Tibial nerve (tissue), 4 donors: ENCODE data around the gene VWF. TPM values are rescaled to one million over a fixed set of nuclear protein-coding genes. Genes with fewer than 3 reads are reported as not detected.

ENCODE experiments used
- DNase-seq, 2 donors: peaks; one replicate each; pipeline ENCODE4 v3.0.0-alpha.2; 2019; ENCODE audit warnings: low spot score in 2 of 2
- H3K27ac ChIP-seq, 4 donors: fragments of 200-600 bp; sonication (generic) in 3 of 4; one replicate each; pipeline ENCODE4 v1.5.1; 2017 to 2019; ENCODE audit warnings: mild to moderate bottlenecking in 1 of 4
- H3K27me3 ChIP-seq, 2 donors: fragments of 200-600 bp; sonication (generic) in 1 of 2; one replicate each; pipeline versions ENCODE4 v1.5.1 to v1.6.0; 2017 to 2019
- H3K36me3 ChIP-seq, 3 donors: fragments of 200-600 bp; sonication (generic); one replicate each; pipeline ENCODE4 v1.5.1; 2018 to 2019
- H3K4me1 ChIP-seq, 4 donors: fragments of 200-600 bp; sonication (generic) in 3 of 4; one replicate each; pipeline ENCODE4 v1.5.1; 2017 to 2019
- H3K4me3 ChIP-seq, 4 donors: fragments of 200-600 bp; sonication (generic) in 3 of 4; one replicate each; pipeline ENCODE4 v1.5.1; 2017 to 2019; ENCODE audit warnings: mild to moderate bottlenecking in 1 of 4, moderate library complexity in 1 of 4
- H3K9me3 ChIP-seq, 4 donors: fragments of 200-600 bp; sonication (generic) in 3 of 4; one replicate each; pipeline ENCODE4 v1.5.1; 2017 to 2019
- EP300 ChIP-seq, 2 donors: sonication (generic); formaldehyde crosslinking; IDR thresholded peaks; one replicate each; pipeline ENCODE4 v1.6.1; 2017; ENCODE audit warnings: antibody characterized with exemption in 2 of 2, mild to moderate bottlenecking in 1 of 2
- POLR2A ChIP-seq, 2 donors: fragments of 450-650 bp; IDR thresholded peaks; one replicate each; pipeline ENCODE4 v1.6.1; 2017; ENCODE audit warnings: antibody characterized with exemption in 2 of 2, mild to moderate bottlenecking in 2 of 2, moderate library complexity in 2 of 2
- WGBS, 2 donors: methylation state at CpG; one replicate each; pipeline ENCODE4 v1.1.5; 2018; 5-methylcytosine and 5-hydroxymethylcytosine counted together
- total RNA-seq, 4 donors: library from RNA; depleted of rRNA; stranded (reverse); fragments of >200 nt; gene quantifications; one replicate each; pipeline ENCODE4 v1.1.0, GENCODE V29; 2016
- TF ChIP-seq, protein P1 (sequence below), 5 experiments: fragments of 200-600 bp in 3 of 5; fragments of 450-650 bp in 2 of 5; sonication (generic) in 3 of 5; IDR thresholded peaks; one replicate each; pipeline ENCODE4 v1.5.1; 2016 to 2019; ENCODE audit warnings: antibody characterized with exemption in 5 of 5, mild to moderate bottlenecking in 3 of 5, moderate library complexity in 2 of 5

The VWF gene
- total RNA-seq, 4 donors from 2014 or later = 82.7 to 311 (median 214) TPM

- H3K27me3 ChIP-seq = no peaks in the 10 kb centered on the region
- no peaks in the 10 kb centered on the region for H3K36me3 ChIP-seq
- H3K9me3 ChIP-seq = no peaks in the 10 kb centered on the region
- 44 to 45% methylated on average over 19 to 20 of the region's 20 CpGs for WGBS, 2 donors
- no peak for DNase-seq
- H3K4me3 ChIP-seq = peak overlapping the region in 1 of 4 donors; percentile 21
- TF ChIP-seq POLR2A (IDR thresholded peaks at IDR 0.05) (no peak), EP300 (IDR thresholded peaks at IDR 0.05) (peak in 1 of 2 donors; percentile 32)
- TF ChIP-seq, protein P1, sequence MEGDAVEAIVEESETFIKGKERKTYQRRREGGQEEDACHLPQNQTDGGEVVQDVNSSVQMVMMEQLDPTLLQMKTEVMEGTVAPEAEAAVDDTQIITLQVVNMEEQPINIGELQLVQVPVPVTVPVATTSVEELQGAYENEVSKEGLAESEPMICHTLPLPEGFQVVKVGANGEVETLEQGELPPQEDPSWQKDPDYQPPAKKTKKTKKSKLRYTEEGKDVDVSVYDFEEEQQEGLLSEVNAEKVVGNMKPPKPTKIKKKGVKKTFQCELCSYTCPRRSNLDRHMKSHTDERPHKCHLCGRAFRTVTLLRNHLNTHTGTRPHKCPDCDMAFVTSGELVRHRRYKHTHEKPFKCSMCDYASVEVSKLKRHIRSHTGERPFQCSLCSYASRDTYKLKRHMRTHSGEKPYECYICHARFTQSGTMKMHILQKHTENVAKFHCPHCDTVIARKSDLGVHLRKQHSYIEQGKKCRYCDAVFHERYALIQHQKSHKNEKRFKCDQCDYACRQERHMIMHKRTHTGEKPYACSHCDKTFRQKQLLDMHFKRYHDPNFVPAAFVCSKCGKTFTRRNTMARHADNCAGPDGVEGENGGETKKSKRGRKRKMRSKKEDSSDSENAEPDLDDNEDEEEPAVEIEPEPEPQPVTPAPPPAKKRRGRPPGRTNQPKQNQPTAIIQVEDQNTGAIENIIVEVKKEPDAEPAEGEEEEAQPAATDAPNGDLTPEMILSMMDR (IDR thresholded peaks at IDR 0.05) = peak; percentile 81 to 93 (median 85)
- peak overlapping the region; percentile 13 to 77 (median 55) for H3K27ac ChIP-seq
- peaks cover 0 to 42% (median 13%) of the 10 kb centered on the region in 4 donors for H3K4me1 ChIP-seq
Measured at GRCh38 chr12:6062757-6063735, 61.4 kb downstream of the VWF start.

- Histone ChIP-seq H3K4me3 (no peak overlapping the region), H3K9me3 (no peaks in the 10 kb centered on the region), H3K4me1 (peaks cover 0 to 43% (median 13%) of the 10 kb centered on the region in 4 donors), H3K36me3 (no peaks in the 10 kb centered on the region), H3K27me3 (no peaks in the 10 kb centered on the region), H3K27ac (peak overlapping the region; percentile 13 to 77 (median 55))
- DNase-seq = no peak
- WGBS, 2 donors = 37 to 39% methylated on average over 3 of the region's 3 CpGs
- TF ChIP-seq POLR2A (IDR thresholded peaks at IDR 0.05) = no peak
- no peak for TF ChIP-seq EP300 (IDR thresholded peaks at IDR 0.05)
- TF ChIP-seq, protein P1 (IDR thresholded peaks at IDR 0.05) = no peak
Measured at GRCh38 chr12:6062395-6062756, 62.1 kb downstream of the VWF start.

DNA sequence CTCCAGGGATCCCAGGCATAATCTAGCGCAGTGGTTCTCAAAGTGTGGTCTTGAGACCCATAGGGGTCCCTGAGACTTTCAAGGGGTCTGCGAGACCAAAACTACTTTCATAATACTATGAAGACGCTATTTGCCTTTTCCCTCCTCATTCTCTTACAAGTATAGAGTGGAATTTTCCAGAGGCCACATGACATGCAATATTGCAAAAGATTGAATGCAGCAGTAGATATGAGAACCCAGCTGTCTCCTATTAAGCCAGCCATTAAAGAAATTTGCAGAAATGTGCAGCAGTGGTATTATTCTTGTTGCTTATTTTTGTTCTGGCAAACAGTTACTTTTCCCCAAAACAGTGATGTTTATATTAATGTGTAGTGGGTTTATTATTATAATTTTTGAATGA lies 62.8 kb downstream of the VWF start:
- 74 to 82% methylated on average over 3 of the region's 3 CpGs for WGBS, 2 donors
- H3K27ac ChIP-seq = peak overlapping the region in 2 of 4 donors; percentile 76 to 77

DNA sequence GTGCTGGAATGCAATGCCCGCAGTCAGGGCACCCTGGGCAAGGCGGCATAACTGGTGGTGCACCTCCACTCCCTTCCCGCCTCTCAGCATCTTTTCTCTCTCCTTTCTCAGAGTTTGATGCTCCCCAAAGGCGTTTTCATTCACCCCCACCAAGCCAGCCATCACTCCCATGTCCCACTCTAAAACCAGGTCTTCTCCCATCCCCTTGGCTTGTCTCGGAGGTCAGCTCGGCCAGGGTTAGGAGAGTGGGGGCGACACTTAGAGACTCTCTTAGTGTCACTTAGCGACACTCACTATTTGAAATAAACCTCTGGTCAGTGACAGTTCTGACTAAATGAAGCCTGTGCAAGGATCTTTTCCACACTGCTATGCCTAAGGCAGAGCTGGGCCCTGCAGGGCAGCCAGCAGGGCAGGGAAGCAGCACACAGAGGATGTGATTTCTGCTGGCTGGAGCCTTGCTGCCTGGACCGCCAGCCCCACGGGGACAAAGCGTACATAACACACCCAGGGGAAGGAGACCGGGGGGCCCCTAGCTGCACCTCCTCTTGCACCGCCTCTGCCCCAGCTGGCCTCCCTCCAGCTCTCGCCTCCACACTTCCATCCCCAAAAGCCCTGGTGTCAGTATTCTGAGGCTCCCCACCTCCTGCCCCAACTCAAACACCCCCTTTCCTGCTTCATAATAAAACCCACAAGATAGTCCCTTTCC lies 64.5 kb downstream of the VWF start:
- Histone ChIP-seq H3K4me1 (peaks cover 0 to 55% (median 13%) of the 10 kb centered on the region in 4 donors), H3K9me3 (no peaks in the 10 kb centered on the region), H3K36me3 (no peaks in the 10 kb centered on the region), H3K27me3 (no peaks in the 10 kb centered on the region), H3K4me3 (no peak overlapping the region), H3K27ac (peak overlapping the region in 3 of 4 donors; percentile 35 to 77 (median 76))
- WGBS, 2 donors = 58 to 66% methylated on average over 12 to 14 of the region's 14 CpGs
- DNase-seq = no peak
- TF ChIP-seq, protein P1 (IDR thresholded peaks at IDR 0.05) = no peak
- TF ChIP-seq POLR2A (IDR thresholded peaks at IDR 0.05) (no peak), EP300 (IDR thresholded peaks at IDR 0.05) (no peak)

More for the DNA sequence above, 62.8 kb downstream of the VWF start:
- H3K9me3 ChIP-seq = no peaks in the 10 kb centered on the region
- peaks cover 0 to 50% (median 13%) of the 10 kb centered on the region in 4 donors for H3K4me1 ChIP-seq
- H3K4me3 ChIP-seq = no peak overlapping the region
- no peak for DNase-seq
- TF ChIP-seq, protein P1 (IDR thresholded peaks at IDR 0.05) = no peak
- TF ChIP-seq POLR2A (IDR thresholded peaks at IDR 0.05) (no peak), EP300 (IDR thresholded peaks at IDR 0.05) (no peak)
- H3K27me3 ChIP-seq = no peaks in the 10 kb centered on the region
- no peaks in the 10 kb centered on the region for H3K36me3 ChIP-seq
